Testis (tissue), 2 donors: Measurements from ENCODE around the gene TM4SF1.

Experiments used
- POLR2A ChIP-seq: fragments of 450-650 bp; IDR thresholded peaks from one replicate; pipeline ENCODE4 v1.6.1; 2017; ENCODE audit warnings: antibody characterized with exemption, mild to moderate bottlenecking, moderate library complexity
- TF ChIP-seq, protein P1 (sequence below), 3 experiments: fragments of 450-650 bp in 2 of 3; fragments of 200-600 bp in 1 of 3; sonication (generic) in 1 of 3; IDR thresholded peaks; one replicate each; pipeline ENCODE4 v1.5.1; 2016 to 2019; ENCODE audit warnings: antibody characterized with exemption in 3 of 3, mild to moderate bottlenecking in 2 of 3, moderate library complexity in 1 of 3

DNA sequence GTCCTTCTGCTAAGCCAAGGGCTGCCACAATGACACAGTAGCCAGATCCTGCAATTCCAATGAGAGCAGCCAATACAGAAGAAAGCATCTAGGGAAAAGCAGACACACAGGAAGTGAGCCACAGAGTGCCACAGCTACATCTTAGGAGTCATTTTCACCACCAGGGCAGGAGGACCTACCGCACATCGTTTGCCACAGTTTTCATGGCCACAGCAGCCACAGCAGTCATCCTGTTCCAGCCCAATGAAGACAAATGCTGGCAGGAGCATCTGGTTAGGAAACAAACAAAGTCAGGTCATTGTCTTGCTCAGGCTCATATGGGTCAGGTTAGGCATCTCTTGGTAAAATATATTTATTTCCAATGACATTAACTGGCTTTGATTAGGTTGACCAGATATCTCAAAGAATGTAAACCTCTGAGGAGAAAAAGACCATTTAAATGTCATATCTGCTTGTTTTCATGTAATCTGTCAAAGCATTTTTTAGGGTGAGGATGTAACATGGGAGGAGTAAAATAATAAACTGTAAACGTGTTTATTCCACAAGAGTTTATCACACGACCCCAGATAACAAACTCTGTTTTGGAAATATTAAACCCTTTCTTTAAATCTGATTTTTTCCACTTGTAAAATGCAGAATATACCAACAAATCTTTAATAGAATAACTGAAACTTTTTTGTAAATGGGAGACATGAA is 1.8 kb downstream of the TM4SF1 start:
- TF ChIP-seq, protein P1, sequence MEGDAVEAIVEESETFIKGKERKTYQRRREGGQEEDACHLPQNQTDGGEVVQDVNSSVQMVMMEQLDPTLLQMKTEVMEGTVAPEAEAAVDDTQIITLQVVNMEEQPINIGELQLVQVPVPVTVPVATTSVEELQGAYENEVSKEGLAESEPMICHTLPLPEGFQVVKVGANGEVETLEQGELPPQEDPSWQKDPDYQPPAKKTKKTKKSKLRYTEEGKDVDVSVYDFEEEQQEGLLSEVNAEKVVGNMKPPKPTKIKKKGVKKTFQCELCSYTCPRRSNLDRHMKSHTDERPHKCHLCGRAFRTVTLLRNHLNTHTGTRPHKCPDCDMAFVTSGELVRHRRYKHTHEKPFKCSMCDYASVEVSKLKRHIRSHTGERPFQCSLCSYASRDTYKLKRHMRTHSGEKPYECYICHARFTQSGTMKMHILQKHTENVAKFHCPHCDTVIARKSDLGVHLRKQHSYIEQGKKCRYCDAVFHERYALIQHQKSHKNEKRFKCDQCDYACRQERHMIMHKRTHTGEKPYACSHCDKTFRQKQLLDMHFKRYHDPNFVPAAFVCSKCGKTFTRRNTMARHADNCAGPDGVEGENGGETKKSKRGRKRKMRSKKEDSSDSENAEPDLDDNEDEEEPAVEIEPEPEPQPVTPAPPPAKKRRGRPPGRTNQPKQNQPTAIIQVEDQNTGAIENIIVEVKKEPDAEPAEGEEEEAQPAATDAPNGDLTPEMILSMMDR (IDR thresholded peaks at IDR 0.05): no peak
- no peak for TF ChIP-seq POLR2A
